GM12801 (cell line): ENCODE measurements around the gene HOXD9.

ENCODE experiments used
- TF ChIP-seq, protein P1 (sequence below): IDR thresholded peaks from one replicate; pipeline ENCODE4 v1.5.1; 2011; ENCODE audit warnings: control low read depth; ENCODE audit not compliant: insufficient read length; ENCODE audit errors: extremely low read depth

The HOXD9 gene

GRCh38 chr2:176132205-176133171 lies 10.0 kb downstream of the HOXD9 start:
- TF ChIP-seq, protein P1, sequence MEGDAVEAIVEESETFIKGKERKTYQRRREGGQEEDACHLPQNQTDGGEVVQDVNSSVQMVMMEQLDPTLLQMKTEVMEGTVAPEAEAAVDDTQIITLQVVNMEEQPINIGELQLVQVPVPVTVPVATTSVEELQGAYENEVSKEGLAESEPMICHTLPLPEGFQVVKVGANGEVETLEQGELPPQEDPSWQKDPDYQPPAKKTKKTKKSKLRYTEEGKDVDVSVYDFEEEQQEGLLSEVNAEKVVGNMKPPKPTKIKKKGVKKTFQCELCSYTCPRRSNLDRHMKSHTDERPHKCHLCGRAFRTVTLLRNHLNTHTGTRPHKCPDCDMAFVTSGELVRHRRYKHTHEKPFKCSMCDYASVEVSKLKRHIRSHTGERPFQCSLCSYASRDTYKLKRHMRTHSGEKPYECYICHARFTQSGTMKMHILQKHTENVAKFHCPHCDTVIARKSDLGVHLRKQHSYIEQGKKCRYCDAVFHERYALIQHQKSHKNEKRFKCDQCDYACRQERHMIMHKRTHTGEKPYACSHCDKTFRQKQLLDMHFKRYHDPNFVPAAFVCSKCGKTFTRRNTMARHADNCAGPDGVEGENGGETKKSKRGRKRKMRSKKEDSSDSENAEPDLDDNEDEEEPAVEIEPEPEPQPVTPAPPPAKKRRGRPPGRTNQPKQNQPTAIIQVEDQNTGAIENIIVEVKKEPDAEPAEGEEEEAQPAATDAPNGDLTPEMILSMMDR: no peak

GRCh38 chr2:176133389-176133788 lies 10.9 kb downstream of the HOXD9 start:
- TF ChIP-seq, protein P1: no peak

GRCh38 chr2:176134035-176134434 lies 11.5 kb downstream of the HOXD9 start:
- TF ChIP-seq, protein P1: no peak

DNA sequence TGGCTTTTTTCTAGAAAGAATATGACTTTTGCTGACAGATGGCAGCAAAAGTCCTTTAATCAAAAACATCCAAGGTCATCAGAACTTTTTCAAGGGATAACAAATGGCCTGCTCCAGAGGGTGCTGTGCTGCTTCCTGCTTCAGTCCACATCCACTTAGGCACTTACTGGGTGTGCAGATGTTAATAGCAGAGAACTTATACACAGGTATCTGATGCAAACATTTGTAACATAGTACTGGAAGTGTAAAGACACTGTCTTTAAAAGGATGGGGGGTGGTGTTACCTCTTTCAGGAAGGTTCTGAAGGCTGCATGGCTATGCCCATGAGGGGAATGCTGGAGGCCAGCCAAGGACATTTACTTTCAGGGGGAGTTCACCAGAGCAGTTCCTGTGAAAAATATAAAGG lies 12.5 kb downstream of the HOXD9 start:
- TF ChIP-seq, protein P1: no peak

GRCh38 chr2:176136374-176137251 lies 14.1 kb downstream of the HOXD9 start:
- TF ChIP-seq, protein P1: no peak

DNA sequence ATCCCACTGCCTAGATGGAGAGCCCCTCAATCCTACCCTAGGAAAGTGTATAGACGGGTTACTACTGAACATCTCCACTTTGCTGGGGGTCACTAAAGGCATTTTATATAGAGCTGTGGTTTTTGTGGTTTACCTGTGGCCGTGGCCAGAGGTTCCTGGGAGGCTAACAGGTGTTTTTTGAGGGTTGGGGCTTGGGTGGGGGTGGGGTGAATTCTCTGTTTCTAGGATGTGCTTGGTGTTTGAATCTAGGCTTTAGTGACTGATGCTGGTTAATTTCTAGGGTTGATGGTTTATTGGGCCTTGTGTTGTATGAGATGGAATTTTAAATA lies 14.7 kb downstream of the HOXD9 start:
- TF ChIP-seq, protein P1: no peak

GRCh38 chr2:176137906-176138305 lies 15.4 kb downstream of the HOXD9 start:
- TF ChIP-seq, protein P1: no peak
